Epithelial cell of prostate (primary cell): Measurements from ENCODE around the gene ZNF581.

ENCODE experiments used
- DNase-seq: peaks from one replicate; pipeline ENCODE4 v3.0.0-alpha.2; 2011; ENCODE audit warnings: low read depth, low spot score
- H3K27ac ChIP-seq: fragments of 450-650 bp; 2 replicates; pipeline ENCODE4 v1.5.1; 2017; ENCODE audit warnings: mild to moderate bottlenecking

Gene ZNF581

DNA sequence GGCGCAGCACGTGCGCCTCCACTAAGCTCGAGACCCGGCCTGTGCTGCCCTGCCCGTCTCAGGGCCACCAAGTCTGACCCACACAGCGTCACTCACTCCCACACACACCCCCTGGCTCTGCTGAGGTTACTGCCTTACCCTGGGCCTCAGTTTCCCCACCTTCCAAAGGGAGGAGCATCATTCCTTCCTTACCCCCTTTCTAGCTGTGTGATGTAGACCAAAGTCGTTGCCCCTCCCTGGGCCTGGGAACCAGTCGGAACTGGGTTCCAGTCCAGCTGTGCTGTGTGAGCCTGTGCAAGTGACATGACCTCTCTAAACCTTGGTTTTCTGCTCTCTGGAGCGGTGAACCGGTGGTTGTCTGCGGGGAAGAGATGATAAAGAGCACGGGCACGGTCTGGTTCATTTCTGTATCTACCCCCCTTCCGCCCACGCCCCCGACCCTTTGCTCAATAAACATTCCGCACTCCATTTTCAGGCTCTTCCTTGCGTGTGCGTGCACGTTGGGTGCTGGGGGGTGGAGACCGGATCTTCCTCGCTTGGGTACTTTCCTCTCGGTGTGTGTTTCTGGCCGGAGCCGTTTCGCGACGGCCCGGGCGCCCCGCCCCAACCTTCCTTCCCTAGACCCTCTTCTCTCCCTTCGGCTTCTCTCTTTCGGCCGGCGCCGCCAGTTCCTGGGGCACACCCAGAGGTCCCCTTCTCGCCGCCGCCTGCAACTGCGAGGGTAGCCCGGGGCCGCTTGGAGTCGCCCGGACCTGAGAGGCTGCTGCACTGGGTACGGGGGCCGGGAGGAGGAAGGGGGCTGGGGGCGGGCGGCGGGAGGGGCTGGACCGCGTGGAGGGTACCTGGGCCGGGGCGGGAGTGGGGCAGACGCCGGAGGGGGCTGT is at the start of gene ZNF581:
Gene ZNF581 (plus strand): TSS at position 647 of the 884 bp plus-strand sequence. CDS start 923 bp downstream, outside the sequence.
- peak within 1 kb of the TSS; percentile 86 for H3K27ac ChIP-seq
- no peak for DNase-seq

DNA sequence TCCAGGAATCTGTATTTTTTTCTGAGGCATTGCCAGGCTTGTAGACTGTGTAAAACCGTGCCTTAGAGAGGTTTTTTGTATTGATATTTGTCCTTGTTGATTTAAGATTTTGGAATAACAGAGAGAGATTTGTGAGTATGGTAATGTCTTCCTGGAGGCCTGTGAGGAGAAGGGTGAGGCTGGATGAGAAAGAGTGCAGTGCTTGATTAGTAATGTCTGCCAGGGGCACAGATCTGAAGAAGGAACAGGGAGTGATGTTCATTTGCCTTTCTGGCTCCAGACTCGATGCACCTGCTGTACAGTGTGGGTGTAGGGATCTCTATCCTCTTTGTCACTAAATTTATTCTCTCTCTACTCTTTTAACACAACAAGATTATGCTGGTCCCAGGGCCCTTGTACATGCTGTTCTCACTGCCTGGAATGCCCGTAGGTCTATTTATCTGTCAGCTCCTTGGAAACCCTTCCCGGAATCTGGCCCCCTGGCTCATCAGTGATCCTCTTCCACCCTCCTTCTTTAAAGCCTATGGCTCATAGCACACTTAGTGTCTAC is 48.4 kb upstream of the ZNF581 start:
- DNase-seq: no peak
- no peak overlapping the region for H3K27ac ChIP-seq

- H3K27ac ChIP-seq: no peak overlapping the region
- DNase-seq: no peak
Measured at GRCh38 chr19:55596304-55596703, 47.1 kb upstream of the ZNF581 start.

DNA sequence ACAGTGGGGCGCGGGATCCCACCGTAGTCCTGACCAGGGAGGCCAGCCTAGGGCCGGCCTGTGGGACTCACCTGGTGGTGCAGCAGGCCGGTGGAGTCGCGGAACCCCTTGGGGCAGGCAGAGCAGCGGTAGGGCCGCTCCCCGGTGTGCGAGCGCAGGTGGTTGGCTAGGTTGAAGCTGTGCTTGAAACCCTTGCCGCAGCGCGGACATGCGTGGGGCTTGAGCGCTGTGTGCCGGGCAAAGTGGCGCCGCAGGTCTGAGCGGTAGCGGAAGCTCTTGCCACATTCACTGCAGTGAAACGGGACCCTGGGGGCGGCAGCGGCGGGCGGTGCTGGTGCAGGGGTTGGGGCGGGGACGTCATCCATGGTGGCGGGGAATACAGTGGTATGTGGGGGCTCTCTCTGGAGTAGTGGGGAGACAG is 45.9 kb upstream of the ZNF581 start:
- no peak for DNase-seq
- H3K27ac ChIP-seq: no peak overlapping the region

DNA sequence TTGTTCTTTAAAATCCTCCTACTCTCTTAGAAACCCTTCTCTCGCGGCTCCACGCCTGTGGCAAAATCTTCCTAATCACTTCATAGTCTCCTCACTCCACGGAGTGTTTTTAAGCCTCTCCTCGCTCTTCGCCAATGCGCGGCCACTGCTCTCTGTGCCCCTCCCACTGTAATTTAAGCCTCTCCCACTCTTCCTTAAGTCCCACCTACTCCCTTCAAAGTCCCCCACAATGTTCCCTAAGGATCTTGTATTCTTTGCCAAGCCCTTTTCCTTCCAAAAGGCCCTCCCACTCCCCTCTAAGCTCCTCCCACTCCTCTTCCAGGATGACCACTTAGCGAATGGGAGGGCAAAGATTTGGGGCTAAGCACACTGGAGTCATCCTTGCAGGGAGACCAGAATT is 45.4 kb upstream of the ZNF581 start:
- no peak overlapping the region for H3K27ac ChIP-seq
- no peak for DNase-seq

DNA sequence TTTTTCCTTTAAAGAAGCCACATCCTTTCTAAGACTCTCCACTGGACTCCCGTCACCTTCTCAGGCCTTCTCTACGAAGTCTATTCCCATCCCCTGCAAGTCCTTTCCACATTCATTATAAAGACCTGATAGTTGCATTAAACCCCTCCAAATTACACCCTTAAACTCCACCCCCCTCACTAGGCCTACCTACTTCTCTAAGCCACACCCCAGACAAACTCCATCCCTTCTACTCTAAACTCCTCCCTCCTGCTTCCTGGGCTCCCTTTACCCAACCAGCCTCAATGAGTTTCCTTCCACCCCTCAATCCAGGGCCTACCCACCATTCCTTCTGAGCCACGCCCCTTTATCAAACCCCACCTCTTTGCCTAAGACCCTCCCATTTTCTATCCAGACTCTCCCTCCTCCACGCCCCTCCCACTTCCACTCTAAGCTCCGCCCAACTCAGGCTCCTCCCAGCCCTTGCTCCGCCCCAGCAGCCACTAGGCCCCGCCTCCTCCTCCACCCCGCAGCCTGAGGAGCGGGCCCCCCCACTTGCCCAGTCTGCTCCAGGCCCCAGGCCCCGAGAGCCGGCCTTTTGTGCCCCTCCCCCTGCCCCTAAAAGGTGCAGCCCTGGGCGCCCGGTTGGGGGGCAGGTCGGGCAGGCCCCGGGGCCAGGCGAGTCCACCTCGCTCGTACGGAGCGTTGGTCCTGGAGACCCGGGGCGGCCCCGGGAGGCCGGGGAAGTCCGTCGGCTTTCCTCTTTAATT is 44.6 kb upstream of the ZNF581 start:
- peak overlapping the region; percentile 92 for H3K27ac ChIP-seq
- peak; percentile 71 for DNase-seq

DNA sequence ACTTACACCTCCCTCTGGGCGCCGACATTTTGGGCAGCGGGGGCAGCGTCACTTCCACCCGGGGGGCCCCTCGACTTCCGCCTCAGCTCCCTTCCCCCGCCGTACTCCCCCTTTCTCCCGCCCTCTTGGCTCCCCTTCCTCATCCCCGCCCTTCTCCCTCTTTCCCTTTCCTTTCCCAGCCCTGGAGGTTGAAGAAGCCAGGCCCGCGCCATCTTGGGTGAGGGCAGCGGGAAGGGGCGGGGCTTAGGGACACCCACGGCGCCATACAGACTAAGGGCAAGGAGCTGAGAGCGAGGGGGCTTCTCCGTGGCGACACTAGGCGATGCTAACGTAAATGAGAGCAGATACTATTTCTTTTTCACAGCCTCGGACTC is 44.0 kb upstream of the ZNF581 start, which contains the start of gene FIZ1:
Gene FIZ1 (minus strand): TSS at position 50 of the 374 bp plus-strand sequence. CDS start 1,652 bp downstream, outside the sequence.
- H3K27ac ChIP-seq: peak within 1 kb of the TSS; percentile 92
- DNase-seq: peak; percentile 89

DNA sequence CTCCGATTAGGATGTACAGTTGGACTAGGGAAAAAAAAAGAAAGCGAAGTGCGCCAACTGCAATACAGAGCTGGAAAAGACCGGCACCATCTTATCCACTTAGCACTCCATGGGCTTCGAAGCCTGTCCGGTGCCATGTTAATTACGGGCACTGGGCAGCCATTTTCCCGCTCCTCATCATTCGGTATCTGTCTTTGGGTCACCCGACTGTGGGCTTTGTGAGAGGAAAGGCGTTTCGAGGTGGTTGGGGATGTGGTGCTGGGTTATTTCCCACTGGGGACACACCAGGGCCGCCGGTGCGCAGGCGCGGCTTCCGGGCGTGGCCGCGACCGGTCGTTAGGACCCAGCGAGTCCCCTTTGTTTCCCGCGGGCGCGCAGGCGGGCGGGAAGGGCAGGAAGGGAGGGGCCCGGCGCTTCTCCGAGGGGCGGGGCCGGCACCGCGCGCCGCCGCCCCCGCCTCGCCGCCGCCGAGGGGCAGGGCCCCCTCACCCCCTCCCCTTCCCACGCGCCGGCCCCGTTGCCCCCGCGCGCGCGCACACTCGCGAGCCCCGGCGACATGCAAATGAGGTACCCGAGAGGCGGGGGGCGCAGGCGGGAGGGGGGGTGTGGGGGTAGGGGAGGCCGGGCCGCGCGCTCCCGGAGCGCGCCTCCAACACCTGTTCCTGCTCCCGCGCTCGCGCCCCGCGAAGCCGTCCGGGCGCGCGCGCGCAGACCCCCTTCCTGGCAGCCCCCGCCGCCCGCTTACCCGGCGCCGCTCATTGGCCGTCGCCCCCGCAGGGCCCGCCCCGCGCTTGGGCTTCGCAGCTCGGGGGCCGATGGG is 43.4 kb upstream of the ZNF581 start, which contains the start of gene ZNF524:
Gene ZNF524 (plus strand): TSS at position 447 of the 820 bp plus-strand sequence. CDS start 1,825 bp downstream, outside the sequence.
- DNase-seq: peak; percentile 55
- peak within 1 kb of the TSS; percentile 92 for H3K27ac ChIP-seq

DNA sequence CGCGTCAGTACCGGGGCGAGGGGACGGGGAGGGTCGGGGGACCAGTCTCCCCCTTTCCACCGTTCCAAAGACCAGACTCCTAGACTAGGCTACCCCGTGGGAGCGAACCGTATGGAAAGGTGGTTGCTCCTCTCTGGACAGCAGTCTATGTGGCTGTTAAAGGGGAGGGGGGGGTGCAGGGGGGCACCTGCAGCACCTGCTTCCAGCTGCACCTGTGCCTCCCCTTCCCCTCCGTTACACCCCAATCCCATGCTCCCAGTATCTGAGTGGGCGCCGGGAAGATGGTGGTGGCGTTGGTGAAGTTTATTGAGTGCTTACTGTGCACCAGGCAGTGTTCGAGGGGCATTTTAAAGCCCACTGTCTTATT is 42.8 kb upstream of the ZNF581 start:
- H3K27ac ChIP-seq: peak overlapping the region; percentile 92
- no peak for DNase-seq

- H3K27ac ChIP-seq: peak overlapping the region; percentile 92
- DNase-seq: peak; percentile 68
Measured at GRCh38 chr19:55601084-55601483, 42.4 kb upstream of the ZNF581 start.

- peak overlapping the region; percentile 92 for H3K27ac ChIP-seq
- DNase-seq: no peak
Measured at GRCh38 chr19:55602104-55603001, 41.1 kb upstream of the ZNF581 start.

DNA sequence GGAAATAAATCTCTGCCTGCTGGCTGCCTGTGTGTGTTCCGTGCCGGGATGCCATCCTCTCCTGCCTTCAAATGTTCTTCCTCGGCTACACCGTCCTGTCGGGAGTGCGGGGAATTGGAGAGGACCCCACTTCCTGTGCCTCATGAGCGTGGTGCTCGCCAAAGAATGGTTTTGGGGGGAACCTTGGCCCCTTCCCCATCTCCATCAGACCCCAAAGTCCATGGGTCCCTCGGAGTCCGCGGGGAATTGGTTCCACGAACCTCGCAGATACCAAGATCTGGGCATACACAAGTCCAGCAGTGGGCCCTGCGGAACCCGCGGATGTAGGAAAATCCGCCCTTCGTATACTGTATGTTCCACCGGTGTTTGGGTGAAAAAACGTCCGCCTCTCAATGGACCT is 40.3 kb upstream of the ZNF581 start:
- DNase-seq: no peak
- H3K27ac ChIP-seq: no peak overlapping the region

DNA sequence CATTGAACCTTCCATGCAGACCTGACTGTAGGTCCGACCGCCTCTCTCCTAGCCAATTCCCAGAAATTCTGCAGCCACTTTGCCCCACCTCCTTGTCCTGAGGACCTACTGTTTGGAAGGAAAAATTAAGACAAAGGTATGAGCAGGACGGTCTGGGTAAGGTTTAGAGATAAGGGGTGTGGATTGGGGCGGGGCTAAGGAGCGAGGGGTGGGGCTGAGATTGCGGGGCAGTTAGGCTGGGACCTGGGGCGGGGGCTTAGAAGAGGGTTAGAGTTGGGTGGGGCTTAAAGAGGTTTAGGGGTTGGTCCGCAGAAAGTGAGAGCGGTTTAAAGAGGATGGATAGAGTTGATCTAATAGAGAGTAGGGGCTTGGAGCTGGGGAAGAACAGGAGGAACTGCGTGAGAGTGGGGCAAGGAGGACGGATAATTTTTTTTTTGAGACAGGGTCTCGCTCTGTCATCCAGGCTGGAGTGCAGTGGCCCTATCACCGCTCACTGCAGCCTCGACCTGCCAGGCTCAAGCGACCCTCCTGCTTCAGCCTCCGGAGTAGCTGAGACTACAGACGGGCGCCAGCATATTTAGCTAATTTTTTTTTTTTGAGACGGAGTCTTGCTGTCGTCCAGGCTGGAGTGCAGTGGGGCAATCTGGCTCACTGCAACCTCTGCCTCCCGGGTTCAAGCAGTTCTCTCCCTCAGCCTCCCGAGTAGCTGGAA is 39.7 kb upstream of the ZNF581 start:
- H3K27ac ChIP-seq: peak overlapping the region; percentile 93
- no peak for DNase-seq

DNA sequence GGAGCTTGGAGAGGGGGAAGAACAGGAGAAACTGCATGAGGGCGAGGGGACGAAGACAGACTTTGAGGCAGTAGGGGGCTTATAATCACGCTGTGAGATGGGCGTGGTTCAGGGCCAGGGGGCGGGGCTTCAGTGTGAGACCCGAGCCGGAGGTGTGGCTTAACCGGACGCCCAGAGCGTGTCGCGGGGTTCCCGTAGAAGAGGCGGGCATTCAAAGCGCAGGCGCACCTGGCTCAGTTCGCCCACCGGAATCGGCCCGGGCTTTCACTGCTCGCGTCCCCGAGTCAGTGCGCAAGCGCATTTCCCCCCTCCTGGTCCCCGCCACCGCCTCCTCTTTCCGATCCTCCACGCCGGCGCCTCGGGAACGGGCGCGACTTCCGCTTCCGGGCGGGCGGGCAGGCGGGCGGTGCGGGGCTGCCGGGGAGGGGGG is 38.2 kb upstream of the ZNF581 start:
- peak; percentile 64 for DNase-seq
- H3K27ac ChIP-seq: peak overlapping the region; percentile 93

GRCh38 chr19:55605637-55606470 is 37.6 kb upstream of the ZNF581 start, which contains the start of gene ZNF865:
TSS of gene ZNF865 (plus strand) at chr19:55605647. CDS start at chr19:55613619, 7,972 bp downstream.
- peak within 1 kb of the TSS; percentile 93 for H3K27ac ChIP-seq
- DNase-seq: peak; percentile 43

- peak overlapping the region; percentile 93 for H3K27ac ChIP-seq
- no peak for DNase-seq
Measured at GRCh38 chr19:55606471-55606787, 37.0 kb upstream of the ZNF581 start.

- DNase-seq: no peak
- peak overlapping the region; percentile 93 for H3K27ac ChIP-seq
Measured at GRCh38 chr19:55606817-55607216, 36.6 kb upstream of the ZNF581 start.
